GM12878 (cell line): Measurements from ENCODE around the gene ANK3. TPM values are rescaled to one million over a fixed set of nuclear protein-coding genes. Genes with fewer than 3 reads are reported as not detected.

ENCODE experiments used
- ATAC-seq: fragments of 200-7000 bp; cut with Tn5 transposase; 3 replicates; pipeline ENCODE4 v1.9.1; 2020; ENCODE audit warnings: mild to moderate bottlenecking, moderate library complexity
- BruUV-seq: library from RNA; stranded (reverse); fragments of 400-500 nt; replicated peaks from 2 replicates; lab custom pipeline; 2021; lab: Mats Ljungman, UMichigan
- CTCF ChIA-PET: fragments of 300-600 bp; sonication (Branson Sonifier 250); formaldehyde crosslinking; extraction: SDS; loops from one replicate; lab custom pipeline; 2021; ENCODE audit warnings: inconsistent platforms; lab: Yijun Ruan, JAX
- POLR2A ChIA-PET: fragments of 350-600 bp; formaldehyde crosslinking; extraction: SDS; loops from one replicate; lab custom pipeline; 2021; ENCODE audit warnings: inconsistent platforms; lab: Charles Lee
- RAD21 ChIA-PET: fragments of 300-600 bp; sonication (Branson Sonifier 250); formaldehyde crosslinking; loops from one replicate; lab custom pipeline; 2023; ENCODE audit warnings: antibody characterized with exemption; ENCODE audit not compliant: unreplicated experiment; lab: Charles Lee
- SMC1A ChIA-PET: fragments of 300-600 bp; sonication (Branson Sonifier 250); formaldehyde crosslinking; loops from one replicate; lab custom pipeline; 2023; ENCODE audit not compliant: unreplicated experiment, uncharacterized antibody; lab: Charles Lee
- DNase-seq: peaks from one replicate; pipeline ENCODE4 v3.0.0-alpha.2; 2011; ENCODE audit warnings: low read depth, low spot score
- FAIRE-seq: peaks from 3 replicates; lab custom pipeline; 2011; peaks lifted over from hg19 to GRCh38; lab: Jason Lieb, UNC
- H2AFZ ChIP-seq: 2 replicates; pipeline ENCODE4 v1.6.0; 2011; ENCODE audit warnings: low read depth, low read length, control low read depth; ENCODE audit not compliant: control insufficient read depth
- H3K27ac ChIP-seq: 2 replicates; pipeline ENCODE4 v1.5.1; 2011; ENCODE audit warnings: control low read depth; ENCODE audit not compliant: control insufficient read depth, insufficient read depth
- H3K27me3 ChIP-seq, 2 experiments: replicated peaks in 1 of 2; 2 replicates each; pipeline versions ENCODE4 v1.6.0 to v1.6.1; 2011; ENCODE audit warnings: low read length in 1 of 2; ENCODE audit not compliant: control insufficient read depth in 2 of 2, insufficient read depth in 2 of 2
- H3K36me3 ChIP-seq, 2 experiments: 2 replicates each; pipeline ENCODE4 v1.5.1; 2011; ENCODE audit warnings: low read length in 1 of 2; ENCODE audit not compliant: control insufficient read depth in 2 of 2, insufficient read depth in 2 of 2
- H3K4me1 ChIP-seq: 2 replicates; pipeline ENCODE4 v1.6.1; 2011; ENCODE audit warnings: mild to moderate bottlenecking, low read length, moderate library complexity, mixed read lengths; ENCODE audit not compliant: control insufficient read depth, insufficient read depth
- H3K4me2 ChIP-seq: 2 replicates; pipeline ENCODE4 v1.6.0; 2011; ENCODE audit warnings: control low read depth; ENCODE audit not compliant: control insufficient read depth, insufficient read depth
- H3K4me3 ChIP-seq: fragments of 200-600 bp; sonication (generic); 2 replicates; pipeline ENCODE4 v1.5.1; 2016
- H3K79me2 ChIP-seq: 2 replicates; pipeline ENCODE4 v1.6.0; 2011; ENCODE audit warnings: low read length; ENCODE audit not compliant: control insufficient read depth, insufficient read depth
- H3K9ac ChIP-seq: 2 replicates; pipeline ENCODE4 v1.8.0; 2011; ENCODE audit warnings: low read length, control low read depth, mixed read lengths; ENCODE audit not compliant: control insufficient read depth, insufficient read depth
- H3K9me3 ChIP-seq: replicated peaks from 3 replicates; pipeline ENCODE4 v1.5.1; 2011; ENCODE audit warnings: mild to moderate bottlenecking, low read length; ENCODE audit not compliant: control insufficient read depth, insufficient read depth
- H4K20me1 ChIP-seq: 2 replicates; pipeline ENCODE4 v1.6.0; 2011; ENCODE audit not compliant: control insufficient read depth, insufficient read depth
- ATF7 ChIP-seq: fragments of 450-650 bp; IDR thresholded peaks from 2 replicates; pipeline ENCODE4 v1.6.1; 2016; ENCODE audit warnings: low read depth, mild to moderate bottlenecking
- BHLHE40 ChIP-seq, 2 experiments: fragments of 450-650 bp in 1 of 2; IDR thresholded peaks; 2 replicates each; pipeline ENCODE4 v1.6.1; 2011 to 2017; ENCODE audit warnings: low read depth in 2 of 2, borderline replicate concordance in 1 of 2, improper control_type of control experiment in 1 of 2, low read length in 1 of 2, mild to moderate bottlenecking in 1 of 2
- CBX3 ChIP-seq: fragments of 200-600 bp; sonication (generic); IDR thresholded peaks from 2 replicates; pipeline ENCODE4 v1.6.1; 2016; ENCODE audit warnings: low read depth, borderline replicate concordance
- CEBPB ChIP-seq, 2 experiments: fragments of 150-350 bp in 1 of 2; IDR thresholded peaks; 2 replicates each; pipeline ENCODE4 v1.6.1; 2012 to 2014; ENCODE audit warnings: low read depth in 2 of 2, low read length in 2 of 2, borderline replicate concordance in 1 of 2, inconsistent platforms in 1 of 2
- CREB1 ChIP-seq: IDR thresholded peaks from 2 replicates; pipeline ENCODE4 v1.6.1; 2012; ENCODE audit warnings: low read depth, mild to moderate bottlenecking, inconsistent platforms
- ETV6 ChIP-seq, 2 experiments: fragments of 450-650 bp in 1 of 2; IDR thresholded peaks in 1 of 2; conservative IDR thresholded peaks in 1 of 2; 2 replicates each; pipeline ENCODE4 v1.6.1; 2014; ENCODE audit warnings: antibody characterized with exemption in 1 of 2, borderline replicate concordance in 1 of 2, low read depth in 1 of 2, mild to moderate bottlenecking in 1 of 2, moderate library complexity in 1 of 2
- IRF4 ChIP-seq: IDR thresholded peaks from 2 replicates; pipeline ENCODE4 v1.6.1; 2011; ENCODE audit warnings: low read depth, low read length
- JUNB ChIP-seq: IDR thresholded peaks from 2 replicates; pipeline ENCODE4 v1.6.1; 2016; ENCODE audit warnings: antibody characterized with exemption, mild to moderate bottlenecking
- MYC ChIP-seq: IDR thresholded peaks from 2 replicates; pipeline ENCODE4 v1.6.1; 2011; ENCODE audit warnings: mild to moderate bottlenecking, low read length, moderate library complexity, inconsistent platforms; ENCODE audit not compliant: insufficient read depth, insufficient replicate concordance, insufficient read length, severe bottlenecking
- NFYA ChIP-seq: IDR thresholded peaks from 2 replicates; pipeline ENCODE4 v1.6.1; 2011; ENCODE audit warnings: low read depth, mild to moderate bottlenecking, low read length, improper control_type of control experiment, borderline replicate concordance
- POLR2A ChIP-seq: IDR thresholded peaks from 2 replicates; pipeline ENCODE4 v1.6.1; 2011; ENCODE audit warnings: low read depth, mild to moderate bottlenecking, low read length
- RAD21 ChIP-seq: IDR thresholded peaks from 2 replicates; pipeline ENCODE4 v1.6.1; 2011; ENCODE audit warnings: mild to moderate bottlenecking, low read depth, low read length, moderate library complexity; ENCODE audit not compliant: insufficient read depth
- SMAD1 ChIP-seq: fragments of 450-650 bp; IDR thresholded peaks from 2 replicates; pipeline ENCODE4 v1.6.1; 2018; ENCODE audit warnings: mild to moderate bottlenecking, low read depth; ENCODE audit not compliant: partially characterized antibody
- SMC3 ChIP-seq: IDR thresholded peaks from 2 replicates; pipeline ENCODE4 v1.6.1; 2011; ENCODE audit warnings: low read length, improper control_type of control experiment, borderline replicate concordance
- SP1 ChIP-seq: IDR thresholded peaks from one replicate; pipeline ENCODE4 v1.6.1; 2011; ENCODE audit warnings: low read depth, low read length
- YBX1 ChIP-seq: fragments of 450-650 bp; IDR thresholded peaks from 2 replicates; pipeline ENCODE4 v1.6.1; 2016; ENCODE audit warnings: antibody characterized with exemption
- YY1 ChIP-seq: IDR thresholded peaks from 2 replicates; pipeline ENCODE4 v1.6.1; 2011; ENCODE audit warnings: low read depth, mild to moderate bottlenecking, low read length
- ZBED1 ChIP-seq: IDR thresholded peaks from 2 replicates; pipeline ENCODE4 v1.6.1; 2016; ENCODE audit warnings: borderline replicate concordance
- ZNF274 ChIP-seq: IDR thresholded peaks from one replicate; pipeline ENCODE4 v1.8.0; 2011; ENCODE audit not compliant: insufficient read length, insufficient read depth
- in situ Hi-C: fragments of 300-500 bp; cut with MboI; formaldehyde crosslinking; loops from 9 replicates; pipeline ENCODE4 v1.14.3; 2018; ENCODE audit warnings: mixed read lengths
- intact Hi-C: fragments of 100-400 bp; cut with micrococcal nuclease; formaldehyde crosslinking; loops from one replicate; pipeline ENCODE4 v1.14.2; 2022; ENCODE audit not compliant: unreplicated experiment
- polyA plus RNA-seq, 11 experiments: library from polyadenylated mRNA; depleted of rRNA in 4 of 11; unstranded in 6 of 11; stranded (reverse) in 5 of 11; fragments of >200 nt; fragmentation: Nextera tagmentation in 4 of 11; fragmentation: Illumina TruSeq in 1 of 11; extraction: Ambion mirVana in 4 of 11; extraction: Trizol in 1 of 11; gene quantifications; 1 replicate in 1 of 11; 2 replicates in 10 of 11; pipeline versions ENCODE4 v1.2.1 to v1.2.3, GENCODE V29; 2011 to 2016; ENCODE audit warnings: inconsistent platforms in 2 of 11, missing spikeins in 2 of 11, low read depth in 1 of 11
- total RNA-seq, 4 experiments: library from RNA; depleted of rRNA in 3 of 4; stranded (reverse); fragments of >200 nt in 3 of 4; fragmentation: Illumina TruSeq in 1 of 4; extraction: Trizol in 1 of 4; gene quantifications; 2 replicates each; pipeline versions ENCODE4 v1.2.1 to v1.2.3, GENCODE V29; 2013 to 2021

The ANK3 gene
- total and polyA plus RNA-seq, 10 of the 15 experiments (the other 5 are each of a cell fraction or from before 2014, with no cell fraction given): 0.06 to 0.82 (median 0.20) TPM; not detected in 2

GRCh38 chr10:60419249-60419648 is 29.6 kb upstream of the ANK3 start:
- ChIA-PET CTCF (no interaction called here), RAD21 (no interaction called here), POLR2A (no interaction called here), SMC1A (interaction anchor here (1.0 kb wide), 1 partner anchor 180 kb away, joined by 3 read pairs; no protein-coding TSS in a partner anchor)
- no peak overlapping the region for H2AFZ ChIP-seq
- no peaks in the 10 kb centered on the region for H4K20me1 ChIP-seq
- no peak overlapping the region for H3K4me3 ChIP-seq
- no peaks in the 10 kb centered on the region for H3K9me3 ChIP-seq
- H3K4me2 ChIP-seq: no peak overlapping the region
- no peaks in the 10 kb centered on the region for H3K27me3 ChIP-seq
- H3K79me2 ChIP-seq: no peaks in the 10 kb centered on the region
- DNase-seq: no peak
- no peak for FAIRE-seq
- no peak overlapping the region for H3K27ac ChIP-seq
- H3K36me3 ChIP-seq: no peaks in the 10 kb centered on the region
- ATAC-seq: no peak
- H3K4me1 ChIP-seq: no peaks in the 10 kb centered on the region
- no TSS peak for BruUV-seq
- no peak overlapping the region for H3K9ac ChIP-seq
- TF ChIP-seq SP1: no peak
- TF ChIP-seq SMAD1: no peak
- TF ChIP-seq CEBPB (IDR thresholded peaks at IDR 0.05; ENCODE audit: borderline replicate concordance in 1 of 2, low read depth in 2 of 2, low read length in 2 of 2): no peak
- no peak for TF ChIP-seq JUNB
- no peak for TF ChIP-seq ETV6 (conservative IDR thresholded peaks at IDR 0.05 in 1 of 2, IDR thresholded peaks at IDR 0.05 in 1 of 2; ENCODE audit: borderline replicate concordance in 1 of 2, low read depth in 1 of 2)
- no peak for TF ChIP-seq ZNF274
- TF ChIP-seq YY1: no peak
- TF ChIP-seq BHLHE40 (IDR thresholded peaks at IDR 0.05; ENCODE audit: borderline replicate concordance in 1 of 2, low read depth in 2 of 2, low read length in 1 of 2): no peak
- no peak for TF ChIP-seq ATF7
- TF ChIP-seq CREB1: no peak
- no peak for TF ChIP-seq ZBED1
- TF ChIP-seq IRF4: no peak
- no peak for TF ChIP-seq POLR2A
- TF ChIP-seq RAD21: no peak
- no peak for TF ChIP-seq MYC
- TF ChIP-seq YBX1: no peak
- no peak for TF ChIP-seq NFYA
- TF ChIP-seq CBX3: no peak
- no peak for TF ChIP-seq SMC3
- in situ Hi-C loops (no loop called here), intact Hi-C loops (no loop called here)
